Natural killer cell (primary cell): ENCODE data around the gene VSTM2B. TPM values are rescaled to one million over a fixed set of nuclear protein-coding genes. Genes with fewer than 3 reads are reported as not detected.

Experiments used
- ATAC-seq, 3 donors: fragments of 150-1000 bp in 2 of 3; fragments of 200-7000 bp in 1 of 3; cut with Tn5 transposase; 1 replicate in 1 of 3; 2 replicates in 2 of 3; pipeline ENCODE4 v1.10.0; 2021; ENCODE audit warnings: mild to moderate bottlenecking in 2 of 3, moderate library complexity in 2 of 3
- DNase-seq, 2 donors: peaks; one replicate each; pipeline versions ENCODE4 v3.0.0 to v3.0.0-alpha.2; 2013 to 2021; ENCODE audit warnings: mixed read lengths in 1 of 2
- H3K27ac ChIP-seq: one replicate; pipeline ENCODE4 v1.5.1; 2013; ENCODE audit warnings: mild to moderate bottlenecking, low read length
- H3K27me3 ChIP-seq: one replicate; pipeline ENCODE4 v1.6.1; 2013; ENCODE audit warnings: low read length; ENCODE audit not compliant: control insufficient read depth, insufficient read depth
- H3K36me3 ChIP-seq: one replicate; pipeline ENCODE4 v1.6.1; 2013; ENCODE audit warnings: low read length; ENCODE audit not compliant: control insufficient read depth, insufficient read depth
- H3K4me1 ChIP-seq: one replicate; pipeline ENCODE4 v1.6.1; 2013; ENCODE audit warnings: low read length; ENCODE audit not compliant: control insufficient read depth, insufficient read depth
- H3K4me3 ChIP-seq: one replicate; pipeline ENCODE4 v1.5.1; 2013; ENCODE audit warnings: low read length
- H3K9me3 ChIP-seq: one replicate; pipeline ENCODE4 v1.6.1; 2013; ENCODE audit warnings: low read length; ENCODE audit not compliant: control insufficient read depth, insufficient read depth
- H3K27ac Mint-ChIP-seq, 2 donors: one replicate each; pipeline ENCODE4 v1.8.0; 2022; ENCODE audit warnings: mild to moderate bottlenecking in 2 of 2, mixed read lengths in 2 of 2, moderate library complexity in 1 of 2
- H3K27me3 Mint-ChIP-seq, 2 donors: one replicate each; pipeline ENCODE4 v1.8.0; 2022; ENCODE audit warnings: low read depth in 2 of 2, mixed read lengths in 2 of 2
- H3K36me3 Mint-ChIP-seq: one replicate; pipeline ENCODE4 v1.8.0; 2022; ENCODE audit warnings: mixed read lengths
- H3K4me1 Mint-ChIP-seq, 2 donors: one replicate each; pipeline ENCODE4 v1.8.0; 2022; ENCODE audit warnings: mixed read lengths in 2 of 2
- H3K4me3 Mint-ChIP-seq: one replicate; pipeline ENCODE4 v1.8.0; 2022; ENCODE audit warnings: mild to moderate bottlenecking, moderate library complexity, mixed read lengths
- H3K9me3 Mint-ChIP-seq, 2 donors: one replicate each; pipeline ENCODE4 v1.8.0; 2022; ENCODE audit warnings: mixed read lengths in 2 of 2
- WGBS: methylation state at CpG from one replicate; pipeline ENCODE4 v1.1.7; 2013; ENCODE audit warnings: missing lambda C conversion rate; ENCODE audit not compliant: insufficient coverage; 5-methylcytosine and 5-hydroxymethylcytosine counted together
- intact Hi-C: fragments of 100-400 bp; cut with micrococcal nuclease; formaldehyde crosslinking; loops from one replicate; pipeline ENCODE4 v1.14.2; 2022
- total RNA-seq, 4 donors: library from RNA; stranded (reverse); fragments of 120-200 nt in 1 of 4; gene quantifications; one replicate each; pipeline versions ENCODE4 v1.2.3 to v1.2.4, GENCODE V29; 2013 to 2022
- TF ChIP-seq, protein P1 (sequence below): fragments of 200-600 bp; IDR thresholded peaks from one replicate; pipeline ENCODE4 v1.8.0; 2022; ENCODE audit warnings: antibody characterized with exemption

The VSTM2B gene
- total RNA-seq, 3 donors from 2014 or later (not counting 1 experiment from before 2014, with no cell fraction given), result not detected

DNA sequence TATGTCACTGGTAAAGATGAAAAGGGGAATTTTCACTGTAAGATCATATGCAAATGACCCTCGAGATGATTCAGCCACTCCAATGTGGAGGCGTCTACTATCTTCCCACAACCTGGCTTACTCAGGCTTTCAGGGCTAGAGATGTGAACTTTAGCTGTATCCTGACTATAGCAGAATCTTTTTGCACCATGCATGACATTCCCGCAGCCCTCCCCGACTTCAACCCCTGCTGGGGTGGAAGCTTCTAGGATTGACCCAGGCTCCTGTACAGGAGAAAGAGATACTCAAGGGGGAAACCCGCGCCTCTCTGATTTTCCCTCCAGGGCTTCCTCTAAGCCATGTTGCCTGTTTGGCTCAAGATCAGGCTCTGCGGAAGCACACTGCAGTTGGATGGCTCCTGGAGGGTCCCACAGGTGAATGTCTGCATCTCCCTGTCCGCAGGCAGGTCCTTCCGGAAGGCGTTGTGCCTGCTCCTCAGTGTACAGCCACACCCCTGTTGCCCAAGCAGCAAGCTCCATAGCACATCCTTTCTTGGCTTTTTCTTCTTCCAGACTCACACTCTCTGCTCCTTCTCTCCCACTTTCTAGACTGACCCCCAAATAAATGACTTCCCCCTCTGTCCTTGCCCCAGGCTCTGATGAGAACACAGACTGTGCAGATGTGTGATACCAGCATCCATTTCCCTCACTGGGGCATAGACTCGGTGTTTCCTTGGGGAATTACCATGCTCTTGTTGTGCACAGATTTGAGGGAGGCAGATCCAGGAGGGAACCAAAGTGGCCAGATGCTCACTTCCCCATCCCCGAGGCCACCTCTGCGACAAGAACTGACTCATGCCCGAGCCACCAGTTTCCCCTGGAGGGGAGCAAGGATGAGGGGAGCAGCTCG is 51.2 kb downstream of the VSTM2B start:
- TF ChIP-seq, protein P1, sequence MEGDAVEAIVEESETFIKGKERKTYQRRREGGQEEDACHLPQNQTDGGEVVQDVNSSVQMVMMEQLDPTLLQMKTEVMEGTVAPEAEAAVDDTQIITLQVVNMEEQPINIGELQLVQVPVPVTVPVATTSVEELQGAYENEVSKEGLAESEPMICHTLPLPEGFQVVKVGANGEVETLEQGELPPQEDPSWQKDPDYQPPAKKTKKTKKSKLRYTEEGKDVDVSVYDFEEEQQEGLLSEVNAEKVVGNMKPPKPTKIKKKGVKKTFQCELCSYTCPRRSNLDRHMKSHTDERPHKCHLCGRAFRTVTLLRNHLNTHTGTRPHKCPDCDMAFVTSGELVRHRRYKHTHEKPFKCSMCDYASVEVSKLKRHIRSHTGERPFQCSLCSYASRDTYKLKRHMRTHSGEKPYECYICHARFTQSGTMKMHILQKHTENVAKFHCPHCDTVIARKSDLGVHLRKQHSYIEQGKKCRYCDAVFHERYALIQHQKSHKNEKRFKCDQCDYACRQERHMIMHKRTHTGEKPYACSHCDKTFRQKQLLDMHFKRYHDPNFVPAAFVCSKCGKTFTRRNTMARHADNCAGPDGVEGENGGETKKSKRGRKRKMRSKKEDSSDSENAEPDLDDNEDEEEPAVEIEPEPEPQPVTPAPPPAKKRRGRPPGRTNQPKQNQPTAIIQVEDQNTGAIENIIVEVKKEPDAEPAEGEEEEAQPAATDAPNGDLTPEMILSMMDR, result no peak
- Mint-ChIP-seq H3K27ac (no peak overlapping the region), H3K4me3 (no peak overlapping the region), H3K4me1 (no peaks in the 10 kb centered on the region), H3K27me3 (peaks cover 42 to 64% of the 10 kb centered on the region in 2 donors), H3K36me3 (no peaks in the 10 kb centered on the region), H3K9me3 (no peaks in the 10 kb centered on the region)
- H3K27ac ChIP-seq, result no peak overlapping the region
- H3K4me1 ChIP-seq, result no peaks in the 10 kb centered on the region
- intact Hi-C loops, result no loop called here
- 64% methylated on average over 15 of the region's 15 CpGs for WGBS
- H3K9me3 ChIP-seq, result no peaks in the 10 kb centered on the region
- DNase-seq (no peak), ATAC-seq (no peak)
- no peaks in the 10 kb centered on the region for H3K27me3 ChIP-seq
- no peak overlapping the region for H3K4me3 ChIP-seq
- no peaks in the 10 kb centered on the region for H3K36me3 ChIP-seq

DNA sequence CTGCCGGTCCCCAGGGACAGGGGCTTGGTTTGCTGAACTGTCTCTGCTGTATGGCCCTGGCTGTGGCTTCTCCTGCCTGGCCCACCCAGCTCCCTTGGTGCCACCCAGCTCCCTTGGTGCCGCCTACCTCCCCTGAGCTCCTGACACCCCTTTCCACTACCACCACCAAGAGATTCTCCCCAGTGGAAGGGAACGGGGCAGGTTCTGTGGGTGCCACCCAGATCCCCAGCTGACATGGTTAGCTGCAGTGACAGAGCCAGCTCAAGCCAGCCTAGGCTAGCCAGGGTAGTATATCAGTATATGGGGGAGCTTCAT is 51.8 kb downstream of the VSTM2B start:
- peaks cover 38 to 68% of the 10 kb centered on the region in 2 donors for H3K27me3 Mint-ChIP-seq
- no peak for ATAC-seq
- Histone ChIP-seq H3K9me3 (no peaks in the 10 kb centered on the region), H3K36me3 (no peaks in the 10 kb centered on the region), H3K4me1 (no peaks in the 10 kb centered on the region), H3K4me3 (no peak overlapping the region), H3K27me3 (no peaks in the 10 kb centered on the region), H3K27ac (no peak overlapping the region)
- no peaks in the 10 kb centered on the region for H3K9me3 Mint-ChIP-seq
- TF ChIP-seq, protein P1, result no peak
- no peaks in the 10 kb centered on the region for H3K4me1 Mint-ChIP-seq
- intact Hi-C loops, result no loop called here
- H3K27ac Mint-ChIP-seq, result no peak overlapping the region
- H3K36me3 Mint-ChIP-seq, result no peaks in the 10 kb centered on the region
- 54% methylated on average over 3 of the region's 3 CpGs for WGBS
- no peak overlapping the region for H3K4me3 Mint-ChIP-seq
- DNase-seq, result no peak

DNA sequence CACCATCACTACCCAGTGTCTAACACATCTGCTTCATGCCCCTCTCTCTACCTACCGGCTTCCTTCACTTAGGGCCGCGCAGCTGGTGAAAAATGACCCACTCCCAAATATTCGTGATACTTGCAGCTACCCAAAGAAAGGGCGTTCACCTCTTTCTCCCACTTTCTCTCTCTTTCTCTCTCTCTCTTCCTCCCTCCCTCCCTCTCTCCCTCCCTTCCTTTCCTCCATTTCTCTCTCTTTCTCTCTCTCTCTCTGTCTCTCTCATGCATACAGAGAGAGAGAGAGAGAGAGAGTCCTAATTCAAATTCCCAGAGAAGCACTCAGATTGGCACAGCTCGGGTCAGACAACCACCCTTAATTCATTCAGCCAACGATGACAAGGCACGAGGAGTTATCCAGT is 52.6 kb downstream of the VSTM2B start:
- intact Hi-C loops, result no loop called here
- no peaks in the 10 kb centered on the region for H3K4me1 Mint-ChIP-seq
- no peak overlapping the region for H3K27ac Mint-ChIP-seq
- H3K4me3 ChIP-seq, result no peak overlapping the region
- DNase-seq, result no peak
- no peaks in the 10 kb centered on the region for H3K36me3 Mint-ChIP-seq
- H3K4me1 ChIP-seq, result no peaks in the 10 kb centered on the region
- ATAC-seq, result no peak
- 68% methylated on average over 8 of the region's 8 CpGs for WGBS
- no peaks in the 10 kb centered on the region for H3K9me3 ChIP-seq
- TF ChIP-seq, protein P1, result no peak
- H3K9me3 Mint-ChIP-seq, result no peaks in the 10 kb centered on the region
- H3K27ac ChIP-seq, result no peak overlapping the region
- H3K4me3 Mint-ChIP-seq, result no peak overlapping the region
- no peaks in the 10 kb centered on the region for H3K36me3 ChIP-seq
- H3K27me3 Mint-ChIP-seq, result peaks cover 39 to 75% of the 10 kb centered on the region in 2 donors
- H3K27me3 ChIP-seq, result no peaks in the 10 kb centered on the region
